Measurements from ENCODE around the gene PXDN.
"Not testable (repeated sequence)": the region's sequence is repeated elsewhere in the genome, so short reads cannot be mapped to it uniquely, and the experiment has no call there.

The PXDN gene, protein sequence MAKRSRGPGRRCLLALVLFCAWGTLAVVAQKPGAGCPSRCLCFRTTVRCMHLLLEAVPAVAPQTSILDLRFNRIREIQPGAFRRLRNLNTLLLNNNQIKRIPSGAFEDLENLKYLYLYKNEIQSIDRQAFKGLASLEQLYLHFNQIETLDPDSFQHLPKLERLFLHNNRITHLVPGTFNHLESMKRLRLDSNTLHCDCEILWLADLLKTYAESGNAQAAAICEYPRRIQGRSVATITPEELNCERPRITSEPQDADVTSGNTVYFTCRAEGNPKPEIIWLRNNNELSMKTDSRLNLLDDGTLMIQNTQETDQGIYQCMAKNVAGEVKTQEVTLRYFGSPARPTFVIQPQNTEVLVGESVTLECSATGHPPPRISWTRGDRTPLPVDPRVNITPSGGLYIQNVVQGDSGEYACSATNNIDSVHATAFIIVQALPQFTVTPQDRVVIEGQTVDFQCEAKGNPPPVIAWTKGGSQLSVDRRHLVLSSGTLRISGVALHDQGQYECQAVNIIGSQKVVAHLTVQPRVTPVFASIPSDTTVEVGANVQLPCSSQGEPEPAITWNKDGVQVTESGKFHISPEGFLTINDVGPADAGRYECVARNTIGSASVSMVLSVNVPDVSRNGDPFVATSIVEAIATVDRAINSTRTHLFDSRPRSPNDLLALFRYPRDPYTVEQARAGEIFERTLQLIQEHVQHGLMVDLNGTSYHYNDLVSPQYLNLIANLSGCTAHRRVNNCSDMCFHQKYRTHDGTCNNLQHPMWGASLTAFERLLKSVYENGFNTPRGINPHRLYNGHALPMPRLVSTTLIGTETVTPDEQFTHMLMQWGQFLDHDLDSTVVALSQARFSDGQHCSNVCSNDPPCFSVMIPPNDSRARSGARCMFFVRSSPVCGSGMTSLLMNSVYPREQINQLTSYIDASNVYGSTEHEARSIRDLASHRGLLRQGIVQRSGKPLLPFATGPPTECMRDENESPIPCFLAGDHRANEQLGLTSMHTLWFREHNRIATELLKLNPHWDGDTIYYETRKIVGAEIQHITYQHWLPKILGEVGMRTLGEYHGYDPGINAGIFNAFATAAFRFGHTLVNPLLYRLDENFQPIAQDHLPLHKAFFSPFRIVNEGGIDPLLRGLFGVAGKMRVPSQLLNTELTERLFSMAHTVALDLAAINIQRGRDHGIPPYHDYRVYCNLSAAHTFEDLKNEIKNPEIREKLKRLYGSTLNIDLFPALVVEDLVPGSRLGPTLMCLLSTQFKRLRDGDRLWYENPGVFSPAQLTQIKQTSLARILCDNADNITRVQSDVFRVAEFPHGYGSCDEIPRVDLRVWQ (N-terminal part only)

DNA sequence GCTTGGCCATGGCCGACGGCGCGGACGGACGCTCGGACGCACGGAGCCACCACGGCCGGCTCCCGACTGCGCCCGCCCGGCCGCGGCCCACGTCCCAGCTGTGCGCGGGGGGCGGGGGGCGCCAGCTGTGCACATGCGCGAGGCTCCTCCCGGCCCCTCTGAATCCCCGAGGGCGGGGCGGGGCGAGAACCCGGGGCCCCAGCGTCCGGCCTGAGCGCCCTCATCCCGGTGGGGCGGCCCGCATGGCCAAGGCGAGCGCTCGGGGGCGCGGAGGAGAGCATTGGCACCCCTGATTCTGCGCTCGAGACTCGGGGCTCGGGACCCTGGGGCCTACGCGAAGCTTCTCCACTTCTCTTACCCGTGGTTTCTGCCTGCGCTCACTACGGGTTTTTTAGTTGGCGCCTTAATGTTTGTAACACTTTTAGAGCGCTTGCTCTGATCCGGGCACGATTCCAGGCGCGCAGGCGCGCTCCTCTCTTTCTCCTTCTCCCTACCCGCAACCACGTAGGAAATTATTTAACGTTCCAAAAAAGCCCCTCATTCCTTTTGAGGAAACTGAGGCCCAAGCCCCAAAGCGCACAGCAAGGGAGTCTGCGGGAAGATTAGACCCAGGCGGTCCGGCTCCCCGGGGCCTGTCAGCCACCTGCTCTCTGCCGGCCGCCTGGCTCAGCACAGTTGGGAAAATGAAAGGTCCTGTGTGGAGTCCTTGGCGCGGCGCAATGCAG is at the start of gene PXDN:
Gene PXDN, minus strand, starts transcription at position 70 of the 725 bp plus-strand sequence. Its CDS starts 60 bp downstream, at position 10.
- no peak for DNase-seq

DNA sequence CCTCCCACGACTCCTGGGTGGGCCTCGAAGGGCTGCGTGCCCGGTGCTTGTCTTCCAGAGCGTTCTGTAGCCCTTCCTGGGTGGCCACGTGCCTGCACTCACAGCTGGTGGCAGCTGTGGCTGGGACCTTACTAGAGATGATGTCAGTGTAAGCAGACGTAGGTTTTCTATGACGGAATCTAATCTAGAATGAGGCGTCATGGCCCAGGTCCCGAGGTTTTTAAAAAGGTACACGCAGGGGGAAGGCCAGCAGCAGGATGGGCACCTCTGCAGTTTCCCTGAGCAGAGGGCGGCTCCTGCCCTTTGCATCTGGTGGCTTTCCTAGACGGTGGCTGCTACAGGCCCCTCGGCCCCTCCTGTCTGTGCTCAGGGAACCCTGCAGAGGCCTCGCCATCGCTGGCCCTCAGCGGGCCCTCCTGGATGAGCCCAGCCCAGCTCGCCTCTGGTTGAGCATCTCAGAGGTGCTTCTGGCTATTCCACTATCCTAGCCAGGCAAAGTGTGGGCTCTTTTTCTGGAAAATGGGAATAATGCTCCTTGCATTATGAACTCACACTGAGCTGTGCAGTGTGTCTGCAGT is 49.6 kb upstream of the PXDN start:
- no peak for DNase-seq

DNA sequence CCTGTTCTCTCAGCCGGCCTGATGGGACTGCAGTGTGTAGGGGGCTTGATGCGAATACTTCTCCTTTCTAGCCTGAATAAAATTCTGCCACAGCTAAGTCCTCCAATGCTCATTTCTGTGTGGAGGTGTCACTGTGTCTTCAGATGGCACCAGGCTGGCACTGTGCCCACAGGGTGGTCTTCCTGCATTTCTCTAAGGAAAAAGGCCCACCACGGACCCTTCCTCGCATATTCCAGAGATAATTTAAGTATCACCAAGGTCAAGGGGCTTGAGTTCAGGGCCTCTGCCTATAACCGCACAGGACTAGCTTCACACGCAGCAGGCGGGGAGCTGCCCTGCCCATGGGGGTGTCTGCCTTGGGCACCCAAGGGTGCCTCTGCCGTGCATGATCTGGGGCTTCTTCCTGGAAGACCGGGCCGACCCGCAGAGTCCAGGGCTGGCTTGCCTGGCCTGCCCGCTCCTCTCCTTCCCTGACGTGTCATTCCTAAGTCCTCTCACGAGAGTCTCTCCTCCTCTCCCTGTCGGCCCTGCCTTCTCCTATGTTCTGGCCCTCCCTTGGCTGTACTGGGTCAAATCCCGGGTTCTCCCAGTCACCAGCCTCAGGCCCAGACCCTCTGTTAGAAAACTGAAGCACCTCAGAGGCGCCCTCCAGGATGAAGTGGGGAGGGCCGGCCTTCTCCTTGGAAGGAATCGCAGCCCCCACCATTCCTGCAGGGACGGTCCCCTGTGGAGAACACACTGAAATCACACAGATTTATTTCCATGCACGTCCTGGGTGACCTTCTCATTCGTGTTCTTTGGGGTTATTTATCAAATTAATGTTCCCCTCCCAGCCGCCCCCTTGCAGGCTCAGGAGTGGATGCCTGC is 48.9 kb upstream of the PXDN start:
- no peak for DNase-seq

DNA sequence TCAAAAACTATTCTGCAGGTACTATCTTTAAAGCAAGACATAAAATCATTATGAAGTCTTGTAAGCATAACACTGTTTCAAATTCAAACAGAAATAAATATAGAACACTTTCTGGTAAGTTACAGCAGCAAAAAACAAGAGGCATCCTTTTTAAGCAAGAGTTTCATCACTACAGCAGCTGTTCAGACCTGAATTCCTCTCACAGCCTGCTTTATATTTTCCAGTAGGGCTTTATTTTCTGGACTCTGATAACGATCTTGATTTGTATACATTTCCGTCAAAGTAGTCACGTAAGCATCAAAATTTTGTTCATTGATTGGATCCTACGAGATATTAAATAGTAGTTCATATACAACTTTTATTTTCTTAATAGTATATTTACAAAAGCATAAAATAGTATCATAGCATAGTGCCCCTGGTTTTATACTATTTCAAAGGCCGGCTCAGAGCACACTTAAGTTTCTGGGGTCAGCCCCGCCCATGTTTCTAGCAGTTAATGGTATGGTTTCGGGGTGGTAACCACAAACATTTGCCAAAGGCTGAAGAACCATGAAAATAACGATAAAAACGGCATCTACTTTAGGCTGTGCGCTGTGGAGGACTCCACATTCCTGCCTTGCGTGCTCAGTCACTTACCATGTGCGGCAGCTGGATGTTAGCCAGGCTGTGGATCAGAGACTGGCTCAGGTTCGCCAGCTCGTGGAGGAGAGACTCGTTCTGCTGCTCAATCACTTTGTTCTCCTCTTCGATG is 47.5 kb upstream of the PXDN start:
- no peak for DNase-seq

DNA sequence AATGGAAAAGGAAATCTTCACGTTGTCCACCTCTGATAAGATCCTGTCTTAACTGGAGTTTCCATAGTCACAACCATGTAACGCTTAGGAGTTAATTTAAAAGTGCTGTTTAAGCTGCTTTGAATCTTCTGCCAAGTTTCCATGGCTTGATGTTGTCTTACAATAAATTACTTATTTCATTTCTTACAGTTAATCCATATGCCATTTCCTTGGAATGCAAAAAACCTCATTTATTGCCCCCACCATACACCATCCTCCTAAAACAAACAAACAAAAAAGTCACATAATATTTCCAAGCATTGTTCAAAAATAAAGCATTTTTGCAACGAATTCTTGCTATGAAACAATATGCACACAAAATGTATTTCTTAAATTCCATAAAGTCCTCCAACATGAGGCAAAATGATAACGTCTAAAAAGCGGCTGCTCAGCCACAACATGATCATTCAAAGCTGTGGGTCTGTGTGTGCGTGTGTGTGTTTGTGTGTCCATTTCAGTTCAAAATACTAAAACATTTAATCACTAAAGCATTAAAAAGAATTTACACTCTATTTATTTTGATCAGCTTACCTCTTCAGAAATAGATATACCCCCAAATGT is 46.8 kb upstream of the PXDN start:
- no peak for DNase-seq

DNA sequence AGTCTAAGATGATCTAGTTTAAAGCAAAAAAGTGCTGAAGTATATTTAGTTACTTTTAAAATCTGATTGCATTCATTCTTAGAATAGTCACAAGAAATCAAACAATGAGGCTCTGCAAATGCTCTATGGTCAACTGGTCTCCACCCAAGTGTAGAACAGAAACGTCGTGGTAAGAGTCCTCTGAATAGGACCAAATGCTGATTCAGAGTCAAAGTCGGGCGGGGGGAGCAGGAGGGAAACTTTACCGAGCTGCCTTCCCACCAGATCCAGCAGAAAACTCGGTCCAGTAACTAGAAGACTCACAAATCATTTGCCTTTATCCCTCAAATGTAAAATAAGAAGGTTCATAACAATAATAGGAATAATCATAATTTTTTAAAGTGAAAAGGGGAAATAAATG is 46.2 kb upstream of the PXDN start:
- DNase-seq = no peak

DNA sequence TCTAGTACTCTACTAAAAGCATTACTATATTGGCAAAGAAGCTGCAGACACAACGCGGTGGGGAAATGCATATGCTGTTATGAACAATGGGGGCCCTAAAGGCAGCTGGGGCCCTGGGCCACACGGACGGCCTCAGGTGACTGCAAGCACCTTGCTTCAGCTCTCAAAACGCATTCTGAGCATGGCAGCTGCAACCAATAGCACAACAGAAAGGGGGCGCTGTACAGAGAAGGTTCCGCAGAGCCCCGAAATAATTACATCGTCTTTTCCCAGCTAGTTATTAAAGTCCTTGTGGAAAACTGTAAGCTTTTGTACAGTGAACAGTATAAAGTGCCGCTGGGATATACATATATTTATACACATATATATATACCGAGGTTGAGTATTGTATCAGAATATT is 45.3 kb upstream of the PXDN start:
- no peak for DNase-seq

DNA sequence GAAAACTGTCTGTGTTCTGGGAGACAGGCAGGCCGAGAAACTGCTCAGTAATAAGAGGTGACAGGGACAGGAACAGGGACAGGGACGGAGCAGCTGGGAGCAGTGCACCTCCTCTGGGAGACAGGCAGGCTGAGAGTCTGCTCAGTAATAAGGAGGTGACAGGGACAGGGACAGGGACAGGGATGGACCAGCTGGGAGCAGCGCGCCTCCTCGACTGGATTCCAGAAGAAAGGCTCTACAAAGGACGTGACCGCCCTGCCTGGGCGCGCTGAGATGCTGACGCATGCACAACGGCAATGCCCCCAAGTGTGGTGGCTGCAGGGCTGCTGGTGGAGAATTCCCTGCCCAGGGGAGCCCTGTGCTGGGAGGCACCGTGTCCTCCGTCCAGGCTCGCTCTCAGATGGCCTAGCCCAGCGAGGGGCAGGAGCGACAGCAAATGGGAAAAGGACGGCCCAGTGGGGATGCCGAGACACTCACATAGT is 44.2 kb upstream of the PXDN start:
- peak; percentile 45 for DNase-seq

DNA sequence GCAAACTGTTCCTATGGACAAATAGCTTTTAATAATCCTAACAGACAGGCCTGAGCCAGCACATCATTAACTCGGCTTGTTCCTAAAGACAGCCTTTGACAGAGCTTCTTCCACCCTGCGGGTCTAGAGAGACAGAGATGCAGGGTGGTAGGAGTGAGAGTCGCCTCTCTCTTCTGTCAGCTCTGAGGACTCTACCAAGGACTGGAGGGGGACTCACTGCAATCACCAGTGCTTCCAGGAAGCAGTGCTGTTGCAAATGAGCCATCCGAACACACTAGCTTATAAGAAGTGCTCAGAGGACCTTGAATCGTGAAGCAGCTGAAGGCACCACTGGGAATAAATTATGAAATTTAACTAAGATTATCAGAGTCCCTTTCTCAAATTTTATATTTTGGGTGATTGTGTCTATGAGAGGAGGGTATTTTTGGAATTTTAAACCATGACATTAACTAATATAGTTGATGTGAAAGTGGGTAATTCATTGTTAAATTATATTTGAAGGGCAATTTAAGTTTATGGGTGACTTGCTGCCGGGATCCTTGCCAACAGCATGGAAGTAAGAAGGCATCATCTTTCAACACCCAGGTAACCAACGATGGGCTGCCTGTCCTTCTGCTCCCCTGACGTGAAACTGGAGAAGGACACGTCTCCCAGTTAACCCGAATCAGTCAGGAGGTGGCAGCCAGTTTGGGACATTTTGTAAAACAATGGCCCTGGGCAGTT is 43.6 kb upstream of the PXDN start:
- DNase-seq = peak; percentile 49

DNA sequence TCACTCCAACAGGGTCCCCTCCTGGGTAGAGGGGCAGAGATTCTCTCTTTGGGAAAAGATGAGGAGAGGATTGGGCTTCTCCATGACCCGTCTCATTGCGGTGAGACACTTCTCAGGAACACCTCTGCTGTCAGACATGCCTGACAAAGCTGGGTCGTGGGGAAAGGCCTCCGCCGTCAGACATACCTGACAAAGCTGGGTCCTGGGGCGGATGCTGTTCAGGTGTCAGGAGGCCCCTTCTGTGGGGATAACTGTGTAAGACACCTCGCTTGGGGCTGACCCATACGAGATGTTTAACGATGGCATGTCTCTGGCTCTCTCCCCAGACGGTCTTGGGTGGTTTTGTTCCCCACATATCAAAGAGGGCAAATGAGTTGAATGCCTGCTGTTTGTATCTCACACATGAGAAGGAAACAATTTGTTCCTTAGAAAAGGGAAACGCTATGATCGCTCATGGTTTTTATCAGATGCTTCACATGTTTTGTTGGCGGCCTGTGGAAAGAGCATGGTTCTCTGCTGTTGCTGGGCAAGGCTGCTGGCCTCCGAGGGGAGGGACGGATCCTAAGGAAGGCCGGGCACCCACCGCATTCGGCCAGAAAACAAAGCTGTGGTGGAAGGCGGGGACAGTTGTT is 40.8 kb upstream of the PXDN start:
- DNase-seq = no peak

DNA sequence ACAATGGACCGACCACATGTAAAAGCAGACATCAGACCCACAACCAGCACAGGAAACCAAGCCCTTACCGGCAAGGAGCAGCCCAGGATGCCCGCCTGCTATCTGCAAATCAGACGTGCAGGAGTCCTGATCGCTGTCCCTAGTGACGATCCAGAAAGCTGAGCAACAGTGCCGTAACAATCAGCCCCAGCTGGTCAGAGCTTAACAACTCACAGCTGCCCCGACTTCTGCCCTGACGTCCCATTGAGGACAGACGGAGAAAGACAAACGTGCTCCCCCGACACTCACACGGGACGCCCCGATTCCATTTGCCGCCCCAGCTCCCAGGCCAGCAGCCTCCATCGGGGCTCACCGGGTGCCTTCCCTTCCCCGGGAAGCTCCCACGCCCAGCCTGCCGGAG is 39.8 kb upstream of the PXDN start:
- DNase-seq = no peak

DNA sequence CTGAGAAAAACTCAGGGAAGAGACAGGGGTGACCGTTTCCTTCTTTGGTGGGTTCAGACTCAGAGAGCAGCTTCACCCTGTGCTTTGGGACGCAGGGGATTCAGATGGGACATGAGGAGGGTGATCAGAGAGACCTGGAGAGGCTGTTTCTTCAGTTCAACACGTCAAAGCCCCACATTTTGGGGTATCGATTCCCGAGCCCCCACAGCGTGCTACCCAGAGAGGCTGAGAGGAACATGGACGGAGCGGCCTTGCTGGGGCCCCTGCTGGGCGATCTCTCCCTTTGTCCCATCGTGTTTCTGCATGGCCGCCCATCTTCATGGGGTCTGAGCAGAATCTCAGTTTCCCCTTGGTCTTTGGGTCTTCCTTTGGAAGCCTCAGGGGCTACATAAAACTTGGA is 38.2 kb upstream of the PXDN start:
- no peak for DNase-seq

DNA sequence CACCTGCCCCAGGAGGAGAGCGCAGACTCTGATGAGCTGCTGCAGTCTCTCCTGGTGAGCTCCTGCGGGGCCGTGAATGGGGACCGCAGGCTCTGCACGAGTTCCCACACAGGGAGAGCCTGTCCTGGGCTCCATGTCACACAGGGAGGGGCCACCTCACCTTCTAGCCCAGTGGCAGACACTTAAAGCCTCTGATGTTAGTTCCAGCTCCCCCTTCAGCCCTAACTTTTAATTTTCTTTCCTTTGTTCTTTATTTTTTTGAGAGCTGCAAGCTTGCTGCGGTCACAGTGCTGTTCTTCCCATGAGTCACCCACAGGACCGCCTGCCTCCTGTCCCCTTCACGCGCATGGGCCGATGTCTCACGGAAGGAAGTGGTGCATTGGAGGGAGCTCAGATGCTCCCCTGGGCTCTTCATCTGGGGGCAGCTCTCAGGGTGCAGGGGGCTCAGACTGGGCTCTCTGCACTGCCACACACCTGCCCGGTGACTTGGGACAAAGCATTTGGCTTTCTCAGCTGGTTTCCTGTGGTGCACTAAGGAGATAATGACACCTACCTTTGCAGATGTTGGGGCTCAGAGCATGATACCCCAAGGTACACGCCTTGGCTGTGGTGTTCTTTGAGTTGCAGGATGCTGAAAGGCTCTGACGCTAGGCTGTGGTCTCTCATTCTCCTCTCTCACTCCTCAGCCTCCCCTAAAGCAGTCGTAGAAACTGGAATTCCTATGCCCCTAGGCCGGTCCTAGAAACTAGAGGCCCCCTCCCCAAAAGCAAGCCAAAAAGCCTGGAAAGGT is 37.2 kb upstream of the PXDN start:
- DNase-seq = no peak

DNA sequence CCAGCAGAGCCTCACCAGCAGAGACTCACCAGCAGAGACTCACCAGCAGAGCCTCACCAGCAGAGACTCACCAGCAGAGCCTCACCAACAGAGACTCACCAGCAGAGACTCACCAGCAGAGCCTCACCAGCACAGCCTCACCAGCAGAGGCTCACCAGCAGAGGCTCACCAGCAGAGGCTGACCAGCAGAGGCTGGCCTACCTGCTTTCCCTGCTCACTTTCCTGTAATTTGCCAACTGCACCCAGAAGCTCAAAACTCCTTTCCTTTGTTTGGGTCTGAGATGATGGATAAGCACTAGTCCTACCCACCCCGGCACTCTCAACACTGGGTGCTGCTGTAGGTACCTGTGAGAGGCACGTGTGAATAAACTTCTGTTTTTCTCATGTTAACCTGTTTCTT is 36.4 kb upstream of the PXDN start:
- DNase-seq = no peak

DNA sequence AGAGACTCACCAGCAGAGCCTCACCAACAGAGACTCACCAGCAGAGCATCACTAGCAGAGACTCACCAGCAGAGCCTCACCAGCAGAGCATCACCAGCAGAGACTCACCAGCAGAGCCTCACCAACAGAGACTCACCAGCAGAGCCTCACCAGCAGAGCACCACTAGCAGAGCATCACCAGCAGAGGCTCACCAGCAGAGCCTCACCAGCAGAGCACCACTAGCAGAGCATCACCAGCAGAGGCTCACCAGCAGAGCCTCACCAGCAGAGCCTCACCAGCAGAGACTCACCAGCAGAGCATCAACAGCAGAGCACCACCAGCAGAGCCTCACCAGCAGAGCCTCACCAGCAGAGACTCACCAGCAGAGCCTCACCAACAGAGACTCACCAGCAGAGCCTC is 35.7 kb upstream of the PXDN start:
- DNase-seq = not testable (repeated sequence)

DNA sequence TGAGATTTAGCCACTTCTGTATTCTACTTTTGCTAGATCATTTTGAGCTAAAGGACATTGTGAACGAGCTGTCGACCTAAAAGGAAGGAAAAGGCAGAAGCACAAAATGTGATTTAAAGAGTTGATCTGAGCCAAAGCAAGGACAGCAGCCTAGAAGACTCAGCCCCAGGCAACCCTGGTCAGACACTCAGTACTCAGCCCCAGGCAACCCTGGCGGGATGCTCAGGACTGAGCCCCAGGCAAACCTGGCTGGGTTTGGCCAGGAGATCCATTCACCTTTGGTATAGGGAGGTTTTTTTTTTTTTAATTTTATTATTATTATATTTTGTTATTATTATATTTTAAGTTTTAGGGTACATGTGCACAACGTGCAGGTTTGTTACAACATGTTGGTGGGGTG is 34.3 kb upstream of the PXDN start:
- DNase-seq = no peak

DNA sequence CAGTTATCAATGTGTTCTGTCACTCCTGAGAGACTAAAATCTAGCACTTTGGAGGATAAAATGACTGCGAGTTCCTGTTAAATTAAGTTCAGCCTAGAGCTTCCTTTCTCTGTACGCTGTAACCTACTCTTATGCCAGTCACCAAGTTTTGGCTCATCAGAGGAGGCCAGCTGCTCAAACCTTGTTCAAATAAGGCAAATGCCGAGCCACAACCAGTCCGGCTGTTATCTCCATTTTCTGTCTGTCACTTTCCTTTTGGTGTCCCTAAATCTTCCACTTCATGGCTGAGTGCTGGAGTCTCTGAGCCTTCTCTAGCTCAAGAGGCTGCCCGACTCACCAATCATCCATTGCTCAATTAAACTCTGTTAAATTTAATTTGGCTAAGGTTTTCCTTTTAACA is 33.5 kb upstream of the PXDN start:
- no peak for DNase-seq

DNA sequence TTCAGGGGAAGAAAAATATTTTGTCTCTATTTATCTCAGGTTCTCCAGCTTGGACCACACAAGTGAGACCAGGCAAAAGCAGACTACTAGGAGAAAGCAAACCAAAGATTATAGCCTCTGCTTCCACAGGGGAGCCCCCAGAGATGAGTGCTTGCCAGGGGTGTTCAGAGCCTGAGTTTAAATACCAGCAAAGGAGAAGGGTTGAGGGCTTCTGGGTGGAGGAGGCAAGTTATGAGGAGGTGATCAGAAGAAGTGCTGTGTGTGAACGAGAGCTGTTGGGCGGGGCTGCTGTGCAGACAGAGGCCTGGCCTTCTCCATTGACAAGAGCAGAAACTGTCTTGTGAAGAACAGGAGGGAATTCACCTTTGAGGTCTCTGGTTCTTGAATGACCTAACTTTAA is 32.8 kb upstream of the PXDN start:
- no peak for DNase-seq
